HepG2 (cell line): ENCODE results near the gene GPER1. TPM values are rescaled to one million over a fixed set of nuclear protein-coding genes. Genes with fewer than 3 reads are reported as not detected.

Experiments used
- ATAC-seq: fragments of 200-7000 bp; cut with Tn5 transposase; 3 replicates; pipeline ENCODE4 v1.9.1; 2020; ENCODE audit warnings: mild to moderate bottlenecking, moderate library complexity
- BruUV-seq: library from RNA; stranded (reverse); fragments of 400-500 nt; replicated peaks from 2 replicates; lab custom pipeline; 2021; lab: Mats Ljungman, UMichigan
- CTCF ChIA-PET: fragments of 300-600 bp; formaldehyde crosslinking; extraction: SDS; loops from one replicate; lab custom pipeline; 2021; ENCODE audit warnings: low total read pairs, inconsistent platforms, low intra/inter-chr PET ratio; lab: Yijun Ruan, JAX
- POLR2A ChIA-PET: fragments of 350-600 bp; sonication (Branson Sonifier 250); formaldehyde crosslinking; loops from one replicate; lab custom pipeline; 2020; ENCODE audit warnings: antibody characterized with exemption, inconsistent platforms; lab: Yijun Ruan, JAX
- DNase-seq: peaks from one replicate; pipeline ENCODE4 v3.0.0-alpha.2; 2015; ENCODE audit warnings: low spot score
- FAIRE-seq: peaks from 3 replicates; lab custom pipeline; 2011; peaks lifted over from hg19 to GRCh38; lab: Jason Lieb, UNC
- H2AFZ ChIP-seq: one replicate; pipeline ENCODE4 v1.6.1; 2011; ENCODE audit warnings: low read length, inconsistent platforms
- H3K27ac ChIP-seq: fragments of 300-600 bp; 3 replicates; pipeline ENCODE4 v1.8.0; 2011; ENCODE audit warnings: mixed run types, mild to moderate bottlenecking, mixed read lengths, low read length, inconsistent platforms; ENCODE audit not compliant: insufficient read depth; ENCODE audit errors: extremely low read length
- H3K27me3 ChIP-seq, 2 experiments: fragments of 200-600 bp in 1 of 2; 2 replicates in 1 of 2; 3 replicates in 1 of 2; pipeline versions ENCODE4 v1.6.0 to v1.8.0; 2011; ENCODE audit warnings: low read length in 2 of 2, mild to moderate bottlenecking in 2 of 2, moderate library complexity in 2 of 2, inconsistent platforms in 1 of 2; ENCODE audit not compliant: insufficient read depth in 2 of 2, control insufficient read depth in 1 of 2
- H3K36me3 ChIP-seq, 2 experiments: fragments of 200-600 bp in 1 of 2; replicated peaks in 1 of 2; 2 replicates in 1 of 2; 3 replicates in 1 of 2; pipeline versions ENCODE4 v1.5.1 to v1.8.0; 2011; ENCODE audit warnings: low read length in 2 of 2, inconsistent platforms in 1 of 2; ENCODE audit not compliant: insufficient read depth in 2 of 2, control insufficient read depth in 1 of 2
- H3K4me1 ChIP-seq: 2 replicates; pipeline ENCODE4 v1.5.1; 2012; ENCODE audit warnings: low read length, inconsistent platforms; ENCODE audit not compliant: insufficient read depth
- H3K4me2 ChIP-seq: 2 replicates; pipeline ENCODE4 v1.6.0; 2011; ENCODE audit warnings: low read depth, low read length, inconsistent platforms
- H3K4me3 ChIP-seq, 3 experiments: fragments of 200-600 bp in 1 of 3; sonication (generic), shearing (Covaris generic) in 1 of 3; replicated peaks in 1 of 3; 2 replicates each; pipeline ENCODE4 v1.5.1; 2011 to 2016; ENCODE audit warnings: low read length in 3 of 3, inconsistent platforms in 2 of 3, low read depth in 2 of 3, mild to moderate bottlenecking in 2 of 3, control low read depth in 1 of 3, mixed read lengths in 1 of 3; ENCODE audit not compliant: insufficient read depth in 1 of 3
- H3K79me2 ChIP-seq: one replicate; pipeline ENCODE4 v1.6.1; 2011; ENCODE audit warnings: low read length, inconsistent platforms; ENCODE audit not compliant: insufficient read depth
- H3K9ac ChIP-seq: 2 replicates; pipeline ENCODE4 v1.6.0; 2011; ENCODE audit warnings: mild to moderate bottlenecking, low read depth, low read length, inconsistent platforms; ENCODE audit not compliant: insufficient read depth
- H3K9me3 ChIP-seq: 2 replicates; pipeline ENCODE4 v1.5.1; 2012; ENCODE audit warnings: mild to moderate bottlenecking, low read length
- H4K20me1 ChIP-seq: 2 replicates; pipeline ENCODE4 v1.6.0; 2011; ENCODE audit warnings: inconsistent platforms, mild to moderate bottlenecking, low read length, moderate library complexity; ENCODE audit not compliant: insufficient read depth
- CENPT ChIP-seq: sonication (generic); formaldehyde crosslinking; IDR thresholded peaks from 2 replicates; pipeline ENCODE4 v1.8.0; 2022; ENCODE audit warnings: low read depth, mild to moderate bottlenecking, moderate library complexity, missing genetic modification reagents
- FLYWCH1 ChIP-seq: sonication (generic); formaldehyde crosslinking; IDR thresholded peaks from 2 replicates; pipeline ENCODE4 v1.8.1; 2023; ENCODE audit warnings: mild to moderate bottlenecking, missing genetic modification reagents
- NFYB ChIP-seq: sonication (generic); formaldehyde crosslinking; IDR thresholded peaks from 2 replicates; pipeline ENCODE4 v1.4.0; 2020; ENCODE audit warnings: missing genetic modification reagents
- PAX8 ChIP-seq: sonication (generic); formaldehyde crosslinking; IDR thresholded peaks from 2 replicates; pipeline ENCODE4 v1.8.0; 2022; ENCODE audit warnings: mild to moderate bottlenecking, missing genetic modification reagents, borderline replicate concordance
- PRDM10 ChIP-seq: sonication (generic); formaldehyde crosslinking; IDR thresholded peaks from 2 replicates; pipeline ENCODE4 v1.4.0; 2020; ENCODE audit warnings: low read depth, missing genetic modification reagents
- RARG ChIP-seq: sonication (generic); formaldehyde crosslinking; IDR thresholded peaks from 2 replicates; pipeline ENCODE4 v1.4.0; 2020; ENCODE audit warnings: low read depth, mild to moderate bottlenecking, missing genetic modification reagents
- SETDB1 ChIP-seq: sonication (generic); formaldehyde crosslinking; IDR thresholded peaks from 2 replicates; pipeline ENCODE4 v1.5.1; 2020; ENCODE audit warnings: missing genetic modification reagents, mild to moderate bottlenecking, borderline replicate concordance
- ZNF234 ChIP-seq: sonication (generic); formaldehyde crosslinking; conservative IDR thresholded peaks from 2 replicates; pipeline ENCODE4 v1.5.1; 2020; ENCODE audit warnings: mild to moderate bottlenecking, missing genetic modification reagents
- ZNF296 ChIP-seq: sonication (generic); formaldehyde crosslinking; conservative IDR thresholded peaks from 2 replicates; pipeline ENCODE4 v1.5.0; 2020; ENCODE audit warnings: mild to moderate bottlenecking, missing genetic modification reagents
- ZNF496 ChIP-seq: sonication (generic); formaldehyde crosslinking; IDR thresholded peaks from 2 replicates; pipeline ENCODE4 v1.8.1; 2023; ENCODE audit warnings: mild to moderate bottlenecking, moderate library complexity, missing genetic modification reagents; ENCODE audit not compliant: insufficient replicate concordance
- ZNF740 ChIP-seq: sonication (generic); formaldehyde crosslinking; IDR thresholded peaks from 2 replicates; pipeline ENCODE4 v1.4.0; 2020; ENCODE audit warnings: missing genetic modification reagents
- ZNF792 ChIP-seq: IDR thresholded peaks from 2 replicates; pipeline ENCODE4 v1.6.1; 2016
- ZSCAN22 ChIP-seq: sonication (generic); formaldehyde crosslinking; IDR thresholded peaks from 2 replicates; pipeline ENCODE4 v1.4.0; 2020; ENCODE audit warnings: mild to moderate bottlenecking, missing genetic modification reagents
- WGBS: methylation state at CpG from one replicate; pipeline ENCODE4 v1.1.6; 2017; ENCODE audit warnings: low lambda C conversion rate; 5-methylcytosine and 5-hydroxymethylcytosine counted together
- in situ Hi-C: cut with HindIII; loops from 2 replicates; pipeline ENCODE4 v1.10.0; 2017; ENCODE audit warnings: low pct_unique_long_range_greater_than_20kb; ENCODE audit not compliant: extremely low pct_ligation_motif_present
- intact Hi-C: fragments of 100-400 bp; cut with micrococcal nuclease; formaldehyde crosslinking; loops from one replicate; pipeline ENCODE4 v1.10.0; 2022; ENCODE audit not compliant: unreplicated experiment
- polyA plus RNA-seq, 8 experiments: library from polyadenylated mRNA; depleted of rRNA in 3 of 8; stranded (reverse) in 7 of 8; unstranded in 1 of 8; fragments of >200 nt; fragmentation: Illumina TruSeq in 4 of 8; extraction: Trizol in 4 of 8; gene quantifications; 2 replicates each; pipeline versions ENCODE4 v1.2.1 to v1.2.3, GENCODE V29; 2011 to 2016; ENCODE audit warnings: low read depth in 4 of 8, missing spikeins in 1 of 8, mixed read lengths in 1 of 8; ENCODE audit not compliant: insufficient read depth in 1 of 8
- total RNA-seq, 5 experiments: library from RNA; depleted of rRNA; stranded (reverse); fragments of >200 nt; fragmentation: Illumina TruSeq; extraction: Trizol; gene quantifications; 2 replicates each; pipeline ENCODE4 v1.2.3, GENCODE V29; 2016; ENCODE audit warnings: low read depth in 1 of 5
- TF ChIP-seq, protein P1 (sequence below): sonication (generic); formaldehyde crosslinking; IDR thresholded peaks from 2 replicates; pipeline ENCODE4 v1.4.0; 2020; ENCODE audit warnings: mild to moderate bottlenecking, missing genetic modification reagents
- TF ChIP-seq, protein P2 (sequence below): sonication (generic); formaldehyde crosslinking; IDR thresholded peaks from 2 replicates; pipeline ENCODE4 v1.4.0; 2020; ENCODE audit warnings: missing genetic modification reagents, borderline replicate concordance

GPER1 gene
- total and polyA plus RNA-seq, 2 of the 13 experiments (the other 11 are each of a cell fraction or from before 2014, with no cell fraction given): 12.7 to 19.7 TPM

- peaks cover 8 to 14% of the 10 kb centered on the region in 2 experiments; a peak in 4 of 5 replicates for H3K36me3 ChIP-seq
- H3K79me2 ChIP-seq: no peaks in the 10 kb centered on the region
- no peaks in the 10 kb centered on the region for H3K27me3 ChIP-seq
- intact Hi-C loops: no loop called here
- FAIRE-seq (no peak), ATAC-seq (no peak)
- WGBS: 98% methylated on average over 10 of the region's 10 CpGs
- BruUV-seq: no TSS peak
- no peaks in the 10 kb centered on the region for H3K9me3 ChIP-seq
- CTCF ChIA-PET: no interaction called here
- in situ Hi-C loops: no loop called here
- H2AFZ ChIP-seq: no peak overlapping the region
- POLR2A ChIA-PET: no interaction called here
- no peak overlapping the region for H3K27ac ChIP-seq
- no peaks in the 10 kb centered on the region for H3K4me1 ChIP-seq
- TF ChIP-seq PRDM10 (no peak), FLYWCH1 (CRISPR knock-in tag) (no peak), ZSCAN22 (no peak), CENPT (CRISPR knock-in tag) (no peak), ZNF296 (CRISPR knock-in tag) (no peak), ZNF792 (CRISPR knock-in tag) (no peak), RARG (CRISPR knock-in tag) (no peak), ZNF740 (CRISPR knock-in tag) (no peak), NFYB (no peak), ZNF496 (CRISPR knock-in tag) (no peak), ZNF234 (CRISPR knock-in tag) (no peak), PAX8 (CRISPR knock-in tag) (no peak), SETDB1 (no peak)
- TF ChIP-seq, protein P1, sequence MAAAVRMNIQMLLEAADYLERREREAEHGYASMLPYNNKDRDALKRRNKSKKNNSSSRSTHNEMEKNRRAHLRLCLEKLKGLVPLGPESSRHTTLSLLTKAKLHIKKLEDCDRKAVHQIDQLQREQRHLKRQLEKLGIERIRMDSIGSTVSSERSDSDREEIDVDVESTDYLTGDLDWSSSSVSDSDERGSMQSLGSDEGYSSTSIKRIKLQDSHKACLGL (CRISPR knock-in tag): no peak
- TF ChIP-seq, protein P2, sequence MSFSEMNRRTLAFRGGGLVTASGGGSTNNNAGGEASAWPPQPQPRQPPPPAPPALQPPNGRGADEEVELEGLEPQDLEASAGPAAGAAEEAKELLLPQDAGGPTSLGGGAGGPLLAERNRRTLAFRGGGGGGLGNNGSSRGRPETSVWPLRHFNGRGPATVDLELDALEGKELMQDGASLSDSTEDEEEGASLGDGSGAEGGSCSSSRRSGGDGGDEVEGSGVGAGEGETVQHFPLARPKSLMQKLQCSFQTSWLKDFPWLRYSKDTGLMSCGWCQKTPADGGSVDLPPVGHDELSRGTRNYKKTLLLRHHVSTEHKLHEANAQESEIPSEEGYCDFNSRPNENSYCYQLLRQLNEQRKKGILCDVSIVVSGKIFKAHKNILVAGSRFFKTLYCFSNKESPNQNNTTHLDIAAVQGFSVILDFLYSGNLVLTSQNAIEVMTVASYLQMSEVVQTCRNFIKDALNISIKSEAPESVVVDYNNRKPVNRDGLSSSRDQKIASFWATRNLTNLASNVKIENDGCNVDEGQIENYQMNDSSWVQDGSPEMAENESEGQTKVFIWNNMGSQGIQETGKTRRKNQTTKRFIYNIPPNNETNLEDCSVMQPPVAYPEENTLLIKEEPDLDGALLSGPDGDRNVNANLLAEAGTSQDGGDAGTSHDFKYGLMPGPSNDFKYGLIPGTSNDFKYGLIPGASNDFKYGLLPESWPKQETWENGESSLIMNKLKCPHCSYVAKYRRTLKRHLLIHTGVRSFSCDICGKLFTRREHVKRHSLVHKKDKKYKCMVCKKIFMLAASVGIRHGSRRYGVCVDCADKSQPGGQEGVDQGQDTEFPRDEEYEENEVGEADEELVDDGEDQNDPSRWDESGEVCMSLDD (CRISPR knock-in tag): no peak
- TF ChIP-seq, all 625 proteins: peak for 0
- no peak overlapping the region for H3K4me2 ChIP-seq
- H4K20me1 ChIP-seq: no peaks in the 10 kb centered on the region
- H3K9ac ChIP-seq: no peak overlapping the region
- H3K4me3 ChIP-seq: no peak overlapping the region
- no peak for DNase-seq
These were observed 29.1 kb upstream of the GPER1 start for GRCh38 chr7:1058821-1059199.
